ENCODE results near the gene IL17A.

DNA sequence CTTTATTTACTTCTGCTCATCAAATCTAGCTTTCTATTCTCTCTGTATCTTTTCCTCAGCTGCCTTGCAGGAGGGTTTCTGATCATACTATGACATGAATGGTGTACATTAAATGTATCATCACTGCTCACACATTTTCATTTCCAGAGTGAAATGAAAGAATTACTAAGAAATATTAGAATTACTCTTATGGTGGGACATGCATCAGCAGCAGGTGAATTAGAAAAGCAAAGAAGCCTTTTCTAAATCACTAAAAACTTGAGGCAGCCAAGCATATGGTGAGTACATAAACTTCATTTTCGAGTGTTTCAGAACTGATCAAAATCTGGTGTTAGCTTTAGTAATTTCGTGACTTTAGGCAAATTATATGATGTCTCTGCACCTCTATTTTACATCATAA, 23.6 kb downstream of the IL17A start:
- TF ChIP-seq, protein P1, sequence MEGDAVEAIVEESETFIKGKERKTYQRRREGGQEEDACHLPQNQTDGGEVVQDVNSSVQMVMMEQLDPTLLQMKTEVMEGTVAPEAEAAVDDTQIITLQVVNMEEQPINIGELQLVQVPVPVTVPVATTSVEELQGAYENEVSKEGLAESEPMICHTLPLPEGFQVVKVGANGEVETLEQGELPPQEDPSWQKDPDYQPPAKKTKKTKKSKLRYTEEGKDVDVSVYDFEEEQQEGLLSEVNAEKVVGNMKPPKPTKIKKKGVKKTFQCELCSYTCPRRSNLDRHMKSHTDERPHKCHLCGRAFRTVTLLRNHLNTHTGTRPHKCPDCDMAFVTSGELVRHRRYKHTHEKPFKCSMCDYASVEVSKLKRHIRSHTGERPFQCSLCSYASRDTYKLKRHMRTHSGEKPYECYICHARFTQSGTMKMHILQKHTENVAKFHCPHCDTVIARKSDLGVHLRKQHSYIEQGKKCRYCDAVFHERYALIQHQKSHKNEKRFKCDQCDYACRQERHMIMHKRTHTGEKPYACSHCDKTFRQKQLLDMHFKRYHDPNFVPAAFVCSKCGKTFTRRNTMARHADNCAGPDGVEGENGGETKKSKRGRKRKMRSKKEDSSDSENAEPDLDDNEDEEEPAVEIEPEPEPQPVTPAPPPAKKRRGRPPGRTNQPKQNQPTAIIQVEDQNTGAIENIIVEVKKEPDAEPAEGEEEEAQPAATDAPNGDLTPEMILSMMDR (IDR thresholded peaks at IDR 0.05), result no peak
- no peak for TF ChIP-seq POLR2A (IDR thresholded peaks at IDR 0.05)
